ENCODE results near the gene CPTP.

The CPTP gene

GRCh38 chr1:1320666-1321448, 3.7 kb upstream of the CPTP start:
- peaks cover 22% of the 10 kb centered on the region for H3K36me3 ChIP-seq (ENCODE audit: control insufficient read depth, insufficient read depth, low read length)
- H3K4me1 ChIP-seq (ENCODE audit: control insufficient read depth, insufficient read depth, low read length), result peaks cover 2% of the 10 kb centered on the region; the same call in 1 of the 2 replicates
- WGBS (ENCODE audit: insufficient coverage, insufficient read length), result no CpG with 5 or more reads among the region's 23 CpGs
- no peak overlapping the region for H3K27ac ChIP-seq (ENCODE audit: low read length)
- H3K4me3 ChIP-seq (ENCODE audit: low read length), result no peak overlapping the region
- no peaks in the 10 kb centered on the region for H3K27me3 ChIP-seq (ENCODE audit: control insufficient read depth, insufficient read depth, low read length)
- H3K9me3 ChIP-seq (ENCODE audit: control insufficient read depth, insufficient read depth, low read length), result no peaks in the 10 kb centered on the region
- no peak for DNase-seq (ENCODE audit: low read depth, low spot score)

- H3K36me3 ChIP-seq (ENCODE audit: control insufficient read depth, insufficient read depth, low read length), result peaks cover 22% of the 10 kb centered on the region
- DNase-seq (ENCODE audit: low read depth, low spot score), result no peak
- no peak overlapping the region for H3K4me3 ChIP-seq (ENCODE audit: low read length)
- H3K9me3 ChIP-seq (ENCODE audit: control insufficient read depth, insufficient read depth, low read length), result no peaks in the 10 kb centered on the region
- no peak overlapping the region for H3K27ac ChIP-seq (ENCODE audit: low read length)
- no peaks in the 10 kb centered on the region for H3K27me3 ChIP-seq (ENCODE audit: control insufficient read depth, insufficient read depth, low read length)
- H3K4me1 ChIP-seq (ENCODE audit: control insufficient read depth, insufficient read depth, low read length), result peaks cover 2% of the 10 kb centered on the region; the same call in 1 of the 2 replicates
- WGBS (ENCODE audit: insufficient coverage, insufficient read length), result no CpG with 5 or more reads among the region's 8 CpGs
These were observed 3.1 kb upstream of the CPTP start for GRCh38 chr1:1321477-1321876.

- no peak overlapping the region for H3K27ac ChIP-seq (ENCODE audit: low read length)
- peaks cover 2% of the 10 kb centered on the region; the same call in 1 of the 2 replicates for H3K4me1 ChIP-seq (ENCODE audit: control insufficient read depth, insufficient read depth, low read length)
- H3K9me3 ChIP-seq (ENCODE audit: control insufficient read depth, insufficient read depth, low read length), result no peaks in the 10 kb centered on the region
- no peaks in the 10 kb centered on the region for H3K27me3 ChIP-seq (ENCODE audit: control insufficient read depth, insufficient read depth, low read length)
- H3K36me3 ChIP-seq (ENCODE audit: control insufficient read depth, insufficient read depth, low read length), result peaks cover 23% of the 10 kb centered on the region
- DNase-seq (ENCODE audit: low read depth, low spot score), result no peak
- H3K4me3 ChIP-seq (ENCODE audit: low read length), result no peak overlapping the region
- WGBS (ENCODE audit: insufficient coverage, insufficient read length), result no CpG with 5 or more reads among the region's 14 CpGs
These were observed 2.2 kb upstream of the CPTP start for GRCh38 chr1:1322418-1322817.

- DNase-seq (ENCODE audit: low read depth, low spot score), result no peak
- no CpG with 5 or more reads among the region's 10 CpGs for WGBS (ENCODE audit: insufficient coverage, insufficient read length)
- Histone ChIP-seq H3K4me1 (ENCODE audit: control insufficient read depth, insufficient read depth, low read length) (peaks cover 2% of the 10 kb centered on the region; the same call in 1 of the 2 replicates), H3K27me3 (ENCODE audit: control insufficient read depth, insufficient read depth, low read length) (no peaks in the 10 kb centered on the region), H3K4me3 (ENCODE audit: low read length) (no peak overlapping the region), H3K36me3 (ENCODE audit: control insufficient read depth, insufficient read depth, low read length) (peaks cover 24% of the 10 kb centered on the region), H3K27ac (ENCODE audit: low read length) (no peak overlapping the region), H3K9me3 (ENCODE audit: control insufficient read depth, insufficient read depth, low read length) (no peaks in the 10 kb centered on the region)
These were observed 1.6 kb upstream of the CPTP start for GRCh38 chr1:1322952-1323351.

- H3K27ac ChIP-seq (ENCODE audit: low read length), result no peak overlapping the region
- peaks cover 2% of the 10 kb centered on the region; the same call in 1 of the 2 replicates for H3K4me1 ChIP-seq (ENCODE audit: control insufficient read depth, insufficient read depth, low read length)
- H3K36me3 ChIP-seq (ENCODE audit: control insufficient read depth, insufficient read depth, low read length), result peaks cover 20% of the 10 kb centered on the region
- DNase-seq (ENCODE audit: low read depth, low spot score), result no peak
- H3K9me3 ChIP-seq (ENCODE audit: control insufficient read depth, insufficient read depth, low read length), result no peaks in the 10 kb centered on the region
- H3K27me3 ChIP-seq (ENCODE audit: control insufficient read depth, insufficient read depth, low read length), result no peaks in the 10 kb centered on the region
- peak overlapping the region; percentile 91 for H3K4me3 ChIP-seq (ENCODE audit: low read length)
- WGBS (ENCODE audit: insufficient coverage, insufficient read length), result no CpG with 5 or more reads among the region's 41 CpGs
These were observed 498 bp upstream of the CPTP start for GRCh38 chr1:1324084-1324523.

GRCh38 chr1:1325288-1326074, 879 bp downstream of the CPTP start:
- no peaks in the 10 kb centered on the region for H3K27me3 ChIP-seq (ENCODE audit: control insufficient read depth, insufficient read depth, low read length)
- H3K36me3 ChIP-seq (ENCODE audit: control insufficient read depth, insufficient read depth, low read length), result peaks cover 16% of the 10 kb centered on the region
- no CpG with 5 or more reads among the region's 16 CpGs for WGBS (ENCODE audit: insufficient coverage, insufficient read length)
- H3K4me1 ChIP-seq (ENCODE audit: control insufficient read depth, insufficient read depth, low read length), result peaks cover 4% of the 10 kb centered on the region; the same call in 1 of the 2 replicates
- DNase-seq (ENCODE audit: low read depth, low spot score), result no peak
- no peak overlapping the region for H3K27ac ChIP-seq (ENCODE audit: low read length)
- H3K4me3 ChIP-seq (ENCODE audit: low read length), result peak overlapping the region; percentile 57
- H3K9me3 ChIP-seq (ENCODE audit: control insufficient read depth, insufficient read depth, low read length), result no peaks in the 10 kb centered on the region

GRCh38 chr1:1326075-1326605, 1.5 kb downstream of the CPTP start:
- peaks cover 11% of the 10 kb centered on the region for H3K36me3 ChIP-seq (ENCODE audit: control insufficient read depth, insufficient read depth, low read length)
- H3K4me1 ChIP-seq (ENCODE audit: control insufficient read depth, insufficient read depth, low read length), result peaks cover 4% of the 10 kb centered on the region; the same call in 1 of the 2 replicates
- no peak overlapping the region for H3K27ac ChIP-seq (ENCODE audit: low read length)
- WGBS (ENCODE audit: insufficient coverage, insufficient read length), result no CpG with 5 or more reads among the region's 8 CpGs
- no peak overlapping the region for H3K4me3 ChIP-seq (ENCODE audit: low read length)
- H3K9me3 ChIP-seq (ENCODE audit: control insufficient read depth, insufficient read depth, low read length), result no peaks in the 10 kb centered on the region
- DNase-seq (ENCODE audit: low read depth, low spot score), result no peak
- no peaks in the 10 kb centered on the region for H3K27me3 ChIP-seq (ENCODE audit: control insufficient read depth, insufficient read depth, low read length)

GRCh38 chr1:1327291-1327690, 2.7 kb downstream of the CPTP start:
- Histone ChIP-seq H3K9me3 (ENCODE audit: control insufficient read depth, insufficient read depth, low read length) (no peaks in the 10 kb centered on the region), H3K36me3 (ENCODE audit: control insufficient read depth, insufficient read depth, low read length) (peaks cover 3% of the 10 kb centered on the region; the same call in 1 of the 2 replicates), H3K4me1 (ENCODE audit: control insufficient read depth, insufficient read depth, low read length) (peaks cover 4% of the 10 kb centered on the region; the same call in 1 of the 2 replicates), H3K4me3 (ENCODE audit: low read length) (no peak overlapping the region), H3K27ac (ENCODE audit: low read length) (no peak overlapping the region), H3K27me3 (ENCODE audit: control insufficient read depth, insufficient read depth, low read length) (no peaks in the 10 kb centered on the region)
- no peak for DNase-seq (ENCODE audit: low read depth, low spot score)
- WGBS (ENCODE audit: insufficient coverage, insufficient read length), result no CpG with 5 or more reads among the region's 40 CpGs

- Histone ChIP-seq H3K27me3 (ENCODE audit: control insufficient read depth, insufficient read depth, low read length) (no peaks in the 10 kb centered on the region), H3K36me3 (ENCODE audit: control insufficient read depth, insufficient read depth, low read length) (peaks cover 3% of the 10 kb centered on the region; the same call in 1 of the 2 replicates), H3K27ac (ENCODE audit: low read length) (no peak overlapping the region), H3K4me1 (ENCODE audit: control insufficient read depth, insufficient read depth, low read length) (peaks cover 4% of the 10 kb centered on the region; the same call in 1 of the 2 replicates), H3K9me3 (ENCODE audit: control insufficient read depth, insufficient read depth, low read length) (no peaks in the 10 kb centered on the region), H3K4me3 (ENCODE audit: low read length) (no peak overlapping the region)
- WGBS (ENCODE audit: insufficient coverage, insufficient read length), result no CpG with 5 or more reads among the region's 15 CpGs
- DNase-seq (ENCODE audit: low read depth, low spot score), result no peak
These were observed 3.7 kb downstream of the CPTP start for GRCh38 chr1:1328254-1328653.

All from iPS DF 6.9 (cell line).